Panc1 (cell line): ENCODE data around the gene RNF167.

Experiments used
- POLR2AphosphoS5 ChIP-seq: IDR thresholded peaks from 2 replicates; pipeline ENCODE4 v1.6.1; 2012; ENCODE audit warnings: mild to moderate bottlenecking, low read depth, low read length, moderate library complexity
- REST ChIP-seq, 2 experiments: IDR thresholded peaks; 2 replicates each; pipeline ENCODE4 v1.6.1; 2011 to 2012; ENCODE audit warnings: low read depth in 2 of 2, control low read depth in 1 of 2, low read length in 1 of 2, mild to moderate bottlenecking in 1 of 2, moderate library complexity in 1 of 2; ENCODE audit not compliant: insufficient read depth in 1 of 2
- TCF7L2 ChIP-seq: IDR thresholded peaks from 2 replicates; pipeline ENCODE4 v1.6.1; 2011; ENCODE audit warnings: mild to moderate bottlenecking, low read depth, low read length, inconsistent platforms
- TF ChIP-seq, protein P1 (sequence below): fragments of 450-650 bp; IDR thresholded peaks from 2 replicates; pipeline ENCODE4 v1.5.1; 2017; ENCODE audit warnings: mild to moderate bottlenecking

GRCh38 chr17:4897198-4897687 is 42.8 kb upstream of the RNF167 start:
- TF ChIP-seq, protein P1, sequence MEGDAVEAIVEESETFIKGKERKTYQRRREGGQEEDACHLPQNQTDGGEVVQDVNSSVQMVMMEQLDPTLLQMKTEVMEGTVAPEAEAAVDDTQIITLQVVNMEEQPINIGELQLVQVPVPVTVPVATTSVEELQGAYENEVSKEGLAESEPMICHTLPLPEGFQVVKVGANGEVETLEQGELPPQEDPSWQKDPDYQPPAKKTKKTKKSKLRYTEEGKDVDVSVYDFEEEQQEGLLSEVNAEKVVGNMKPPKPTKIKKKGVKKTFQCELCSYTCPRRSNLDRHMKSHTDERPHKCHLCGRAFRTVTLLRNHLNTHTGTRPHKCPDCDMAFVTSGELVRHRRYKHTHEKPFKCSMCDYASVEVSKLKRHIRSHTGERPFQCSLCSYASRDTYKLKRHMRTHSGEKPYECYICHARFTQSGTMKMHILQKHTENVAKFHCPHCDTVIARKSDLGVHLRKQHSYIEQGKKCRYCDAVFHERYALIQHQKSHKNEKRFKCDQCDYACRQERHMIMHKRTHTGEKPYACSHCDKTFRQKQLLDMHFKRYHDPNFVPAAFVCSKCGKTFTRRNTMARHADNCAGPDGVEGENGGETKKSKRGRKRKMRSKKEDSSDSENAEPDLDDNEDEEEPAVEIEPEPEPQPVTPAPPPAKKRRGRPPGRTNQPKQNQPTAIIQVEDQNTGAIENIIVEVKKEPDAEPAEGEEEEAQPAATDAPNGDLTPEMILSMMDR = no peak
- TF ChIP-seq POLR2AphosphoS5 (no peak), TCF7L2 (no peak), REST (IDR thresholded peaks at IDR 0.05; ENCODE audit: insufficient read depth in 1 of 2, low read depth in 2 of 2, low read length in 1 of 2) (no peak)
